Spleen (tissue), 7 donors: ENCODE data around the gene CCDC174.

Experiments used
- CTCF ChIP-seq, 11 experiments: fragments of 200-600 bp in 7 of 11; fragments of 450-650 bp in 4 of 11; sonication (generic) in 4 of 11; IDR thresholded peaks in 8 of 11; conservative IDR thresholded peaks in 3 of 11; 1 replicate in 7 of 11; 2 replicates in 4 of 11; pipeline versions ENCODE4 v1.4.0 to v1.8.0; 2016 to 2021; ENCODE audit warnings: antibody characterized with exemption in 11 of 11, inconsistent platforms in 4 of 11, mild to moderate bottlenecking in 1 of 11
- POLR2AphosphoS5 ChIP-seq, 3 donors: sonication (generic); formaldehyde crosslinking; IDR thresholded peaks; one replicate each; pipeline ENCODE4 v1.5.1; 2017; ENCODE audit warnings: antibody characterized with exemption in 3 of 3
- donor health status: DM: no; HTN: no; CAD: no; lungs with moderate emphysema.
- donor health status: DM: no; HTN: no; CAD: no.
- donor health status: DM: no; HTN: no; CAD: no.

GRCh38 chr3:14622368-14622767 is 29.2 kb upstream of the CCDC174 start:
- no peak for TF ChIP-seq POLR2AphosphoS5 (IDR thresholded peaks at IDR 0.05)
- TF ChIP-seq CTCF (IDR thresholded peaks at IDR 0.05 in 8 of 11, conservative IDR thresholded peaks at IDR 0.05 in 3 of 11) = no peak
